GM18511 (cell line): ENCODE results near the gene PRMT1.
"Not testable (repeated sequence)": the region's sequence is repeated elsewhere in the genome, so short reads cannot be mapped to it uniquely, and the experiment has no call there.

ENCODE experiments used
- ATAC-seq: cut with Tn5 transposase; IDR thresholded peaks from one replicate; pipeline ENCODE4 v1.9.1; 2021; ENCODE audit warnings: mild to moderate bottlenecking, moderate library complexity; ENCODE audit not compliant: unreplicated experiment

Gene PRMT1

DNA sequence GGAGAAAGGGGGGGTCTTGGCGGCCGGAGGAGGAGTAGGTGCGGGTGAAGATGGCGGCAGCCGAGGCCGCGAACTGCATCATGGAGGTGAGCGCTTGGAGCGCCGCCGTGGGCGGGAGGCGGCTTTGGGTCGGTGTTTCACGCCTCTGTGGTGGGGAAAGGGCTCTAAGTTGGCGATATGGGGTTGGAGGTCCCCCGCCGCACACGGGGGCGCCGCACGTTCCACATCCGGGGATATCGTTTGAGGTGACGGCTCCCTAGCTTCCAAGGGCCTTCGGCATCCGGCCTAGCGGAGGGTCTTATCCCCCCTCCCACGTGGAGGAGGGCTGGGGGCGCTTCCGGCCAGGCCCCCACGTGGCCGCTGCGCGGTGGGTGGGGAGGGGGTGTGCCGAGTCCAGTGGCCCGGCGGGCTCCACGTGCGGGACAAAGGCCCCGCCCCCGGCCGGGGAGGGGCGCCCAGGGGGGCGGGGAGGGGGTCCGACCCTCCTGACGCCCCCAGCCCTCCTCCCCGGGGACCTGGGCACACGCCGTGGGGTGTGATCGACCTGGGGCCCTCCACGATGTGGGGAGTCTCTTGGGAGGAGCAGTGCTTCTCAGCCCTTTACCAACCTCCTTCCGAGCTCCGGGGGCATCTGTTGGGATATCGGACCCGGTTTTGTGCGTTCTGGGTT lies at the start of gene PRMT1:
PRMT1 (plus strand) TSS at position 41 of the 670 bp plus-strand sequence; CDS start at position 51, 10 bp downstream.
- ATAC-seq: no peak

DNA sequence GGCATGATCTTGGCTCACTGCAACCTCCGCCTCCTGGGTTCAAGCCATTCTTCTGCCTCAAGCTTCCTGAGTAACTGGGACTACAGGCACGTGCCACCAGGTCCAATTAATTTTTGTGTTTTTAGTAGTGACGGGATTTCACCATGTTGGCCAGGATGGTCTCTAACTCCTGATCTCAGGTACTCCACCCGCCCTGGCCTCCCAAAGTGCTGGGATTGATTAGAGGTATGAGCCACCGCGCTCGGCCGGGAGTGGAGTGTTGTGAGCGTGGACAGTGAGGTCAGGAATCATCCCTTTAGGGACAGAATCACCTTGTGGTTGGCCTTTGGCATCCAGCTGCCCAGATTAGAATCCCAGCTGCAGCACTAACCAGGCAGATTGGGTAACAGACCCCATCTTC lies 47.4 kb upstream of the PRMT1 start:
- no peak for ATAC-seq

GRCh38 chr19:49631014-49631588 lies 46.0 kb upstream of the PRMT1 start:
- no peak for ATAC-seq

DNA sequence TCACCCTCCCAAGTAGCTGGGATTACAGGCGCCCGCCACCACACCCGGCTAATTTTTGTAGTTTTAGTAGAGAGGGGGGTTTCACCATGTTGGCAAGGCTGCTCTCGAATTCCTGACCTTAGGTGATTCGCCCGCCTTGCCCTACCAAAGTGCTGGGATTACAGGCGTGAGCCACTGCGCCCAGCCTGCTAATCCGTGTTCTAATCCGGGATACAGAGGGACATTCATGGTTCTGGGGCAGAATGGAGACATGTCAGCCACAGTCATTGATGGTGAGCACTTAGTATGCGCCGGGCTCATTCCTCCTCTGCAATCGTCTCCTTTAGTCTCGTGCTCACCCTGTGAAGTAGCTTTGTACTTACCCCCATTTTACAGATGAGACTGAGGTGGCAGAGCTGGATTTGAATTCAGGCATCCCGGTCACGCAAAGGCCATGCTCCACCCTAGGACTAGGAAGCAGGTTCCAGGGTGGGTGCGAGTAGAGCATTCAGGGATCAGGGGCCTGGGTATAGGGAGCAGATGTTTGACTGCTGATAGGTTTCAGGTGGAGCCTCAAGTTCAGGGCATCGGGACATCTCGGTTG lies 45.4 kb upstream of the PRMT1 start:
- no peak for ATAC-seq

GRCh38 chr19:49632576-49632975 lies 44.5 kb upstream of the PRMT1 start:
- ATAC-seq: no peak

DNA sequence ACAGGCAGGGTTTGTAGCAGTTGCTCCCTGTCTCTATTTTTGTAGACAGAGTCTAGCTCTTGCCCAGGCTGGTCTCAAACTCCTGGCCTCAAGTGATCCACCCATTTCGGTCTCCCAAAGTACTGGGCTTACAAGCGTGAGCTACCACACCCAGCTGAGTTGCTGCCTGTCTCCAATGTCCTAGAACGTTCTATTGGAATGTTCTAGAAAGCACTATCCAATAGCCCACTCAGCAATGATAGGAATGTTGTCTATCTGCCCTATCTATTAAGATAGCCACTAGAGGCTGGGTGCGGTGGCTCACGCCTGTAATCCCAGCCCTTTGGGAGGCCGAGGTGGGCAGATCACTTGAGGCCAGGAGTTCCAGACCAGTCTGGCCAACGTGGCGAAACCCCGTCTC lies 43.8 kb upstream of the PRMT1 start:
- not testable (repeated sequence) for ATAC-seq

DNA sequence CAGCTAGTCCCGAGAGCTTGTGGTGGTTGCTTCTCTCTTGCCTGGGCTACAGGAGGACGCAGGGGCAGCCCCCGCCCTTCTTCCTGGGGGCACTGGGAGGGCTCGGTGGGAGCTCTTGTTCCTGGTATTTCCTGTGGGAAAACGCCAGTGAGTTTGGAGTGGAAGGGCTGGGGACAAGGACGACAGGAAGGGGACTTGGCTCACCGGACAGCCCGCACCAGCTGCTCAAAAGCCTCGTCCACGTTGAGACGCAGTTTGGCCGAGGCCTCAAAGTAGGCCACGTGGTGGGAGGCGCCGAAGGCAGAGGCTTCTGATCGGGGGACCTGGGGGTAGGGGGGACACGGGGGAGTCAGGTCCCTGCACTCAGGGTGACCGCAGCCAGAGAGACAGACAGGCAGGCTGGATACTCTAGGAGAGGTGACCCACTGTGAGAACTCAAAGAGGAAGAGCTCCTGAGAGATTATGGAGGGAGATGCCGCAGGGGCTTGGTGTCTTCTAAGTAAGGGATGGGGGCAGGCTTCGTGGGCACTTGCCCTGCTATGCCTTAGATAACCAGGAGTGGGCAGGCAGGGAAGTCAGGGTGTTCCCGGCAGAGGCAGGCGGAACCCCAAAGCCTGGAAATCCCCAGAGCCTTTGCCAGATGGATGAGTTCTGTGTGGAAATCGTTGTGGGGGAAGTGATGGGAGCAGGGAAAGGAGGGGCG lies 41.4 kb upstream of the PRMT1 start:
- no peak for ATAC-seq

DNA sequence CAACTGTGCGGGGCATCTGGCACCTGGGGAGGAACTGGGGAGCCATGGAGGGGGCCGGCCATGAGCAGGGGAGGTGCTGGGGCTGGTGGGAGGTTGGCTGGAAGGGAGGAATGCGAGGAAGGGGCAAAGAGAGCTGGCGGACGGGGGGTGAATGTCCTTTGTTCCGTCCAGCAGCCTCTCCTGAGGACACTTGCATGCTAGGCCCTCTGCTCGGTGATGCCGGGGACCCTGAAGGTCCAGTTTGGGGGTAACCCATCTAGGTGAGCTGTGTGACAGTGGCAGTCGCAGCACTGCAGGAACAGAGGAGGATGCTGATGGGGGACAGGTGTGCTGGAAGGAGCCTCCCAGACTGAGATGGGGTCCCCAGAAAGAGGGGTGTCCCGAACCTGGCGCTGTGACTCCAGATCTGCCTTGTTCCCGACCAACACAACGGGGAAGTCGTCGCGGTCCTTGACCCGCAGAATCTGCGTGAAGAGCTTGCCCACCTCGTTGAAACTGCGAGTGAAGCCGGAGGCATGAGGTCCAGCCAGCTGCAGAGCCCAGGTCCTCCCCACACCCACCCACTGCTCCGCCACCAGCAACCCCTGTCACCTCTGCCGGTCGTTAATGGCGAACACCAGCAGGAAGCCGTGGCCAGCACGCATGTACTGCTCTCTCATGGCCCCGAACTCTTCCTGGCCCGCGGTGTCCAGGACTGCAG lies 40.7 kb upstream of the PRMT1 start:
- no peak for ATAC-seq

GRCh38 chr19:49637821-49638738 lies 39.0 kb upstream of the PRMT1 start:
- ATAC-seq: no peak

- ATAC-seq: no peak
Observed at GRCh38 chr19:49639401-49640112, 37.5 kb upstream of the PRMT1 start.

- peak; percentile 59 for ATAC-seq
Observed at GRCh38 chr19:49640113-49640898, 36.8 kb upstream of the PRMT1 start, which contains the start of gene RRAS. TSS of gene RRAS (minus strand) at chr19:49640143. CDS start at chr19:49640098, 45 bp downstream.

DNA sequence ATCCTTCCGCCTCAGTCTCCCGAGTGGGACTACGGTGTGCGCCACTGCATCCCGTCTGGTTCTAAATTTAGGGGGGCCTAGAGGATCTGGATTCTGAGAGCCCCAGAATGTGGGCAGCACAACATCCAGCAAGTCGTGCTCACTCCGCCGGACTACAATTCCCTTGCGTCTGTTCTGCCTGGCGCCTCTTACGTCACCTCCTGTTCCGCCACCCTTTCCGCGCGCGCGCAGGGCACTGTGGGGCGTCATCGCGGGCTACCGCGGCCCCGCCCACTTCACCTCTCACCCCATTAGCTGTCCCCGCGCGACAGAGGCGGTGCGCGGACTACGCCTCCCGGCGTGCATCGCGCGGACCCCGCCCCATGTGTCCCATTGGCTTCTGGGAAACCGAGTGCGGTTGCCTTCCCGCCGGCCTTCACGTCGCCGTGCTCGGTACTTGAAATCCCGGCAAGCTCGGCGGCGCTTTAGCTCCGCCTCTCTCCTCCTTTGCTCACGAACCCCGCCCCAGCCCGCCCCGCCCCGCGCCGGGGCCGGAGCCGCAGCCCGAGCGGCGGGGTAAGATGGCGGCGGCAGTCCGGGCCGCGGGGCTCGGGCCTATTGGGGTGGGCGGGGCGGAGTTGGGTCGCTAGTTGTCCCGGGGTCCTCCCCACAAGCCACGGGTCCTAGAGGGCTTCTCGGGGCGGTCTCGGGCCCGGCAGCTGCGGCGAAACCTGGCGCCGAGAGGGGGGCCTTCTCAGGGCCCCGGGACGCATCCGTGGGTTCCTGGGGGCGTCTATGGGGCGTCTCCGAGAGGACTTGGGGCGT lies 35.2 kb upstream of the PRMT1 start, which contains the start of gene SCAF1:
SCAF1 (plus strand) TSS at position 522 of the 804 bp plus-strand sequence. CDS start 2,818 bp downstream, outside the sequence.
- peak; percentile 56 for ATAC-seq

- no peak for ATAC-seq
Observed at GRCh38 chr19:49642492-49643035, 34.5 kb upstream of the PRMT1 start.

GRCh38 chr19:49643466-49643865 lies 33.6 kb upstream of the PRMT1 start:
- no peak for ATAC-seq

DNA sequence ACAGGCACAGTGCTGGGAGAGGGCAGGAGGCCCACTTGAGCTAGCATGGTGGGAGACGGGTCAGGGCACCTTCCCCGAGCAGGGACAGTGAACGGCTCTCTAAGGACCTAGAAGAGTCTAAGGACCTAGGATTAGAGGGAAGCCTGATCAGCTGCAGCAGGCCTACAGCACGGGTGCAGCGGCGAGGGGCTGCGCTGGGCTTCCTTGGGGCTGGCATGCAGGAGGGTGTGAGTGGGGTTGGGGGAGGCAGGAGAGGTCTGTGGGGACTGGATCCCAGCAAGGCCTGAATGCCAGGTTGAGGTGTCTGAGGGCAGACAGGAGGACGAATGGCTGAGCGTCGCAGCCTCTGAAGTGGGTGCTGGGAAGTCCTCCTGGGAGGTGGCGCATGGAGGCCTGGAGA lies 31.5 kb upstream of the PRMT1 start:
- no peak for ATAC-seq

DNA sequence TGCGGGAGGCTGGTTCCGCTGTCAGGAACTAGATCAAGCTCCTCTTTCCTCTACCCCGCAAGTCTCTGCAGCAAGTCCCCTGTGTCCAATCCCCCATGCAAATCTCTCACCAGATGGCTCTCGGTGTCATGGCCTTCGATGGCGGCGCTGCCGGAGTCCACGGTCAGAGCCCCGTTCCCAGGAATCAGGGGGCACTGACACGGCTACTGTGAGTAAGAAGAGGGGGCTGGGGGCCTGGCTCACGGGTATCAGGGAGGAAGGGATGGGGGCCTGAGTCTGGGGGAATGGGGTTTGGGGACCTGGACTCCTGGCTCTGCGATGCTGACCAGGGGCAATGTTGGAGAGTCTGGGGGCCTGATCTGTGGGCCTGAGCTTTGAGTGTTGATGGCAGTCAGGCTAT lies 31.1 kb upstream of the PRMT1 start:
- ATAC-seq: no peak

DNA sequence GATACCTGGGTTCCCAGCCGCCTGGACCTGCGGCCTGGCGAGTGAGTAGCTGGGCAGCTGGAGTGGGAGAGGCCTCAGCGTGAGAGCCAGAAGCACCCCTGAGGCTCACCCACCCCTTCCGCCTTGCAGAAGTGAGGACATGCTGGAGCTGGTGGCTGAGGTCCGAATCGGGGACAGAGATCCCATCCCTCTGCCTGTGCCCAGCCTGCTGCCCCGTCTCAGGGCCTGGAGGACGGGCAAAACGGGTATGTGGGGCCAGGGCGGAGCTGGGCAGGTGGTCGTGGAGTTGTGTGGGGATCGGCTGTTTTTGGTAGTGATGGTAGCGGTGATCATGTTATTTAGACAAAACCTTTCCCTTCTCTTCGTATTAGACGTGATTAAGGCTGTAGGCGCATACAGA lies 30.5 kb upstream of the PRMT1 start:
- no peak for ATAC-seq
